KMS-11 (cell line): Measurements from ENCODE around the gene GLI3.

Experiments used
- H2AFZ ChIP-seq: fragments of 200-600 bp; sonication (generic); 2 replicates; pipeline ENCODE4 v1.6.1; 2016; ENCODE audit warnings: antibody characterized with exemption, mixed run types, low read depth
- H3K27ac ChIP-seq: fragments of 200-600 bp; sonication (generic); 2 replicates; pipeline ENCODE4 v1.6.1; 2016; ENCODE audit warnings: mild to moderate bottlenecking, mixed run types
- H3K27me3 ChIP-seq: fragments of 200-600 bp; sonication (generic); 2 replicates; pipeline ENCODE4 v1.6.1; 2017; ENCODE audit warnings: mild to moderate bottlenecking, low read depth, mixed run types, moderate library complexity; ENCODE audit not compliant: insufficient read depth
- H3K36me3 ChIP-seq: fragments of 200-600 bp; sonication (generic); 2 replicates; pipeline ENCODE4 v1.6.1; 2017; ENCODE audit warnings: mild to moderate bottlenecking, mixed run types; ENCODE audit not compliant: insufficient read depth
- H3K4me1 ChIP-seq: fragments of 200-600 bp; sonication (generic); 2 replicates; pipeline ENCODE4 v1.6.1; 2016; ENCODE audit warnings: mild to moderate bottlenecking, low read depth, mixed run types; ENCODE audit not compliant: poor library complexity, severe bottlenecking
- H3K4me2 ChIP-seq: fragments of 200-600 bp; sonication (generic); 2 replicates; pipeline ENCODE4 v1.7.0; 2016; ENCODE audit warnings: mild to moderate bottlenecking, mixed run types
- H3K4me3 ChIP-seq: fragments of 200-600 bp; sonication (generic); IDR thresholded peaks from 2 replicates; pipeline ENCODE4 v1.6.1; 2017; ENCODE audit warnings: low read depth, low read length, mixed read lengths; ENCODE audit not compliant: insufficient read depth
- H3K79me2 ChIP-seq: fragments of 200-600 bp; sonication (generic); 2 replicates; pipeline ENCODE4 v1.6.1; 2016; ENCODE audit warnings: low read depth, mixed run types; ENCODE audit not compliant: insufficient read depth
- H3K9ac ChIP-seq: fragments of 200-600 bp; sonication (generic); 2 replicates; pipeline ENCODE4 v1.6.1; 2016; ENCODE audit warnings: mild to moderate bottlenecking, mixed run types
- H4K20me1 ChIP-seq: fragments of 200-600 bp; sonication (generic); 2 replicates; pipeline ENCODE4 v1.6.1; 2016; ENCODE audit warnings: mild to moderate bottlenecking, mixed run types; ENCODE audit not compliant: insufficient read depth
- TF ChIP-seq, protein P1 (sequence below): fragments of 200-600 bp; sonication (generic); conservative IDR thresholded peaks from 2 replicates; pipeline ENCODE4 v1.6.1; 2017; ENCODE audit warnings: low read depth, mild to moderate bottlenecking, antibody characterized with exemption, low read length, moderate library complexity, mixed read lengths

Gene GLI3

DNA sequence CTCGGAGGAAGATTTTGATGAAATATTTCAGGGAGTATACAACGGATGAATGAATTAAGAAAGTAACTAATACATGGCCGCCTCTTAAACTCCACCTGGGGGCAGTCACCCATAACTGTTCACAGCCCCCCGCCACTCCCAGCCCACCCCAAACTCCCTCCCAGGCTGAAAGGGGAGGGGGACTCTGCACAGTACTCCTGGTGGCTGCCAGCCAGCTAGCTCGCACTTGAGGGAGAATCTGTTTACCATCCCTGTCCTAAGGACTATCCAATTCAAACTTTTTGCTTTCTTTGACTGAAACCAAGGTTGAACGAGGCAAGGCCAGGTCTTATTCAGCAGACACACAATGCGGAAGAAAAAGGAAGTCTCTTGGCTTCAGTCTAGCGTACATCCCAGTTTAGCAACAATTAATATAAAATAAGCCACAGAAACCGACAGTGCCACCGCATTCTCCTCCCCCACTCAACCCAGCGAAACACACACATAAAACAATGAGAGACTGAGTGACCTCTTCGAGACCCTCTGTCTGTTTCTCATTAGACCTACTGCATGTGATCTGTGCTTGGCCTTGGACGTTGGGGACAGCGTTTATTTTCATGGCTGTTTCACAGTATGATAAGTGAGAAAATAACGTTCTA lies 219.5 kb downstream of the GLI3 start:
- no peak overlapping the region for H3K9ac ChIP-seq
- H3K27ac ChIP-seq = no peak overlapping the region
- no peaks in the 10 kb centered on the region for H4K20me1 ChIP-seq
- no peaks in the 10 kb centered on the region for H3K27me3 ChIP-seq
- H2AFZ ChIP-seq = no peak overlapping the region
- H3K4me1 ChIP-seq = no peaks in the 10 kb centered on the region
- TF ChIP-seq, protein P1, sequence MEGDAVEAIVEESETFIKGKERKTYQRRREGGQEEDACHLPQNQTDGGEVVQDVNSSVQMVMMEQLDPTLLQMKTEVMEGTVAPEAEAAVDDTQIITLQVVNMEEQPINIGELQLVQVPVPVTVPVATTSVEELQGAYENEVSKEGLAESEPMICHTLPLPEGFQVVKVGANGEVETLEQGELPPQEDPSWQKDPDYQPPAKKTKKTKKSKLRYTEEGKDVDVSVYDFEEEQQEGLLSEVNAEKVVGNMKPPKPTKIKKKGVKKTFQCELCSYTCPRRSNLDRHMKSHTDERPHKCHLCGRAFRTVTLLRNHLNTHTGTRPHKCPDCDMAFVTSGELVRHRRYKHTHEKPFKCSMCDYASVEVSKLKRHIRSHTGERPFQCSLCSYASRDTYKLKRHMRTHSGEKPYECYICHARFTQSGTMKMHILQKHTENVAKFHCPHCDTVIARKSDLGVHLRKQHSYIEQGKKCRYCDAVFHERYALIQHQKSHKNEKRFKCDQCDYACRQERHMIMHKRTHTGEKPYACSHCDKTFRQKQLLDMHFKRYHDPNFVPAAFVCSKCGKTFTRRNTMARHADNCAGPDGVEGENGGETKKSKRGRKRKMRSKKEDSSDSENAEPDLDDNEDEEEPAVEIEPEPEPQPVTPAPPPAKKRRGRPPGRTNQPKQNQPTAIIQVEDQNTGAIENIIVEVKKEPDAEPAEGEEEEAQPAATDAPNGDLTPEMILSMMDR = no peak
- no peaks in the 10 kb centered on the region for H3K36me3 ChIP-seq
- no peaks in the 10 kb centered on the region for H3K79me2 ChIP-seq
- H3K4me2 ChIP-seq = no peak overlapping the region
- H3K4me3 ChIP-seq = no peak overlapping the region

DNA sequence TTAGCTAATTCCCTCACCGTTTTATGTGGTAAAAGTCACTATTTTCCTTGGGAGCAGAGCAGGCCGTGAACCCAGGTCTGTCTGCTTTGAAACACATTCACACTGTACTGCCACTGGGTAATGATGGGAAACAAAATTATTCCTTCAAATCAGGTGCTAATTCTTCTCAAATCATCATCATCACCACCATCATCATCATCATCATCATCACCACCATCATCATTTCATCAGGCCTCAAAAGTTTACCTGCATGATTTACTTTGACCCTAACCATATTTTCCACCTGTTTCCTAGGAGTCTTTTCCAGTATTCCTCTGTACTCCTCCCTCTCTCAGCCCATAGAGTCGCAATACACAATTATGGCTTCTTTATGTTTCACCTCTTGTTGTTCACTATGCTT lies 220.5 kb downstream of the GLI3 start:
- H3K4me2 ChIP-seq = no peak overlapping the region
- no peaks in the 10 kb centered on the region for H3K4me1 ChIP-seq
- no peaks in the 10 kb centered on the region for H3K27me3 ChIP-seq
- no peak overlapping the region for H3K4me3 ChIP-seq
- H3K27ac ChIP-seq = no peak overlapping the region
- no peak overlapping the region for H2AFZ ChIP-seq
- no peak overlapping the region for H3K9ac ChIP-seq
- H4K20me1 ChIP-seq = no peaks in the 10 kb centered on the region
- TF ChIP-seq, protein P1 = no peak
- H3K36me3 ChIP-seq = no peaks in the 10 kb centered on the region
- no peaks in the 10 kb centered on the region for H3K79me2 ChIP-seq

DNA sequence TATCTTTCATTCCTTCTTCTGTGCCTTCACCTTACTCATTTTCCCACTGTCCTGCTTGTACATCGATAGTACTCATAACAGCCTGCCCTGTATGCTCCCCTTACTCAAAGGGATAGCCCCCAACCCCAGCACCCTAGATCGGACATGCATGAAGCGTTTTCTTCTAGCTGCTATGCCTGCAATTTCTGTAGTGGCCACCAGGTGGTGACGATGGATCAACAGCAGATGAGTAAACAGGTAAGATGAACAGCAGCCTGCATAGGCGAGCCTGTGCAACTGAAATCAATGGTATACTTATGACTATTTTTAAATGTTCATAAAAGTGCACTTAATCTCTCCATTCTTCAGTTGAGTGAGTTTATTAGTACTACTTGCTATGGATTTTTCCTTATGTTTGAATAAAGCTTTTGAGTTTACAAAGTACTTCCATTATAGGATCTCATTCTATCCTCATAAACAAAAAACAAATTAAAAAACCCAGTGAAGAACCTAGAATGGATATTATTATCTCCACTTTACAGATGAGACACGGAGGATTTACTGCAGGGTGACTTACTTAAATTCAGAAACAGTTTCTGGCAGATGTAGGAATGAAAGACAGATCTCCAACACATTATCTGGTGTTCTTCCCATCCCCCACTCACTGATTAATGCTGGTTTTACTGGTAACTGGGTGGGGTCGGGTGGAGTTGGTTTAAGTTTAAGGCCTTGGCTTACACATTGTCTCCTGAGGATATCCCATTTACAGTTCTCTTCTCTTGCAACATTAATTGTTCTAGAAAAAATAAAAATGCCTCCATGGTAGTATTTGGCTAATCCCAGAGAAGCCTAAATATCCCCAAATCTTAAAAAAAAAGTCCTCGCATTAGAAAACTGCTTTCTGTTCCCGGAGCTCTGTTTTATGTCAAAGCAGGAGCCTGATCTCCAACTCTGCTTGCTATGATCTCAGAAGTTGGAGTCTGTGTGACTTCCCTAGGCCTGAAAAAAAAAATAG lies 222.1 kb downstream of the GLI3 start:
- Histone ChIP-seq H2AFZ (no peak overlapping the region), H3K4me2 (no peak overlapping the region), H3K9ac (no peak overlapping the region), H3K4me3 (no peak overlapping the region), H4K20me1 (no peaks in the 10 kb centered on the region), H3K79me2 (no peaks in the 10 kb centered on the region), H3K27ac (no peak overlapping the region), H3K27me3 (no peaks in the 10 kb centered on the region), H3K4me1 (no peaks in the 10 kb centered on the region), H3K36me3 (no peaks in the 10 kb centered on the region)
- TF ChIP-seq, protein P1 = peak; percentile 99

DNA sequence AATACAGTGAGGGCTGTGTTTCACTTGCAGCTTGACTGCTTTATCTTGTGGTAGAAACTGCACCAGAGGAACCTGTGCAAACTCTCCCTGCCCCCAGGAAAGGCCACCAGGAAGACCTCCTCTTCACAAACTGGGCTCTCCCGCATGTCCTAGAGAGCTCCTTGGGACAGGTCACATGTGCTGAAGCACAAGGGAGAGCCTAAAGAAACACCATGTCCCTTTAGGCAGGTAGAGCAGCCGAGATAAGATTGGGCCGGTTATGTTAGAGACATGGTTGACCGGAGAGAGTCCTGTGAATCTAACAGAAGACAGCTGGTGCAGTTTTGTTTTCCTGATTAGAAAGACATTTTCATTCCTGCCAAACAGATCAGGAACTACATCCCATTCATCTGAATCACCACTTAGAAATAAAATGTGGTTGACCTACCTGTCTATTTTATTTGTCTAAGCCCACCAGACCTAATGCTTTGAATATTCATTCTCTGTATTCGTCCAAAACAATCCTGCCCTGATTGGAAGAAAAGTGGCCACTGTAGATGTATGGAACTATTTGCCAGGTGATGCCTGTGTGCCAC lies 224.1 kb downstream of the GLI3 start:
- H3K27me3 ChIP-seq = no peaks in the 10 kb centered on the region
- H3K9ac ChIP-seq = no peak overlapping the region
- no peaks in the 10 kb centered on the region for H3K4me1 ChIP-seq
- no peaks in the 10 kb centered on the region for H3K36me3 ChIP-seq
- no peaks in the 10 kb centered on the region for H3K79me2 ChIP-seq
- H4K20me1 ChIP-seq = no peaks in the 10 kb centered on the region
- H3K4me2 ChIP-seq = no peak overlapping the region
- no peak overlapping the region for H3K27ac ChIP-seq
- H3K4me3 ChIP-seq = no peak overlapping the region
- H2AFZ ChIP-seq = no peak overlapping the region
- TF ChIP-seq, protein P1 = no peak
